Pancreas (tissue), 10 donors: ENCODE data around the gene UCN3. TPM values are rescaled to one million over a fixed set of nuclear protein-coding genes. Genes with fewer than 3 reads are reported as not detected.

Experiments used
- ATAC-seq, 4 donors: fragments of 200-7000 bp; cut with Tn5 transposase; one replicate each; pipeline versions ENCODE4 v1.8.0 to v1.9.1; 2020; ENCODE audit warnings: mild to moderate bottlenecking in 4 of 4, moderate library complexity in 4 of 4
- DNase-seq, 6 donors: peaks; one replicate each; pipeline ENCODE4 v3.0.0-alpha.2; 2020
- FAIRE-seq: peaks from 2 replicates; lab custom pipeline; 2012; peaks lifted over from hg19 to GRCh38; lab: Jason Lieb, UNC
- H3K27ac ChIP-seq, 4 donors: fragments of 200-600 bp; sonication (generic); 1 replicate in 3 of 4; 2 replicates in 1 of 4; pipeline versions ENCODE4 v1.5.0 to v1.8.0; 2020
- H3K27me3 ChIP-seq, 4 donors: fragments of 200-600 bp; one replicate each; pipeline ENCODE4 v1.8.0; 2021
- H3K36me3 ChIP-seq, 3 donors: fragments of 200-600 bp; sonication (generic) in 1 of 3; one replicate each; pipeline versions ENCODE4 v1.5.0 to v1.8.0; 2020 to 2021
- H3K4me1 ChIP-seq, 3 donors: fragments of 200-600 bp; one replicate each; pipeline ENCODE4 v1.8.0; 2021
- H3K4me3 ChIP-seq, 4 donors: fragments of 200-600 bp; sonication (generic) in 2 of 4; one replicate each; pipeline versions ENCODE4 v1.5.0 to v1.8.0; 2020 to 2021
- H3K9me3 ChIP-seq, 4 donors: fragments of 200-600 bp; one replicate each; pipeline ENCODE4 v1.8.0; 2021
- CTCF ChIP-seq, 4 donors: fragments of 200-600 bp; sonication (generic) in 3 of 4; IDR thresholded peaks; one replicate each; pipeline versions ENCODE4 v1.5.0 to v1.8.0; 2021; ENCODE audit warnings: antibody characterized with exemption in 4 of 4
- WGBS, 2 donors: extraction: QIAGEN DNeasy Blood & Tissue Kit; methylation state at CpG; one replicate each; pipeline ENCODE4 v1.1.7; 2013; 5-methylcytosine and 5-hydroxymethylcytosine counted together
- intact Hi-C, 3 donors: fragments of 100-400 bp; cut with DNase I; formaldehyde crosslinking; loops; one replicate each; pipeline versions ENCODE4 v1.11.1 to v1.14.2; 2022
- polyA plus RNA-seq, 2 donors: library from polyadenylated mRNA; stranded (reverse); fragments of 200-250 nt; gene quantifications; one replicate each; pipeline ENCODE4 v1.2.3, GENCODE V29; 2013
- total RNA-seq, 6 donors: library from RNA; stranded (reverse); fragmentation: NEBNext Ultra II Directional in 4 of 6; extraction: Animal tissue kit (Norgen Biotek cat#: 25700) in 4 of 6; gene quantifications; one replicate each; pipeline versions ENCODE4 v1.2.1 to v1.2.4, GENCODE V29; 2021 to 2023
- donor health status: healthy with polysubstance abuse.
- donor health status: DM: no; HTN: no; CAD: no; lungs with moderate emphysema.
- donor health status: DM: no; HTN: no; CAD: no.
- donor health status: control.
- donor health status: control.
- donor health status: Bipolar disorder and iron deficiency.
- donor health status: DM: yes; HTN: yes; CAD: no.
- donor health status: DM: no; HTN: no; CAD: no.
- donor health status: DM: no; HTN: no; CAD: no.
- donor health status: DM: yes; HTN: yes; CAD: no.

Gene UCN3
- total and polyA plus RNA-seq, 8 donors: 0.66 to 45.7 (median 2.5) TPM

- Histone ChIP-seq H3K4me1 (no peaks in the 10 kb centered on the region), H3K4me3 (no peak overlapping the region), H3K36me3 (no peaks in the 10 kb centered on the region), H3K27me3 (no peaks in the 10 kb centered on the region), H3K27ac (no peak overlapping the region), H3K9me3 (no peaks in the 10 kb centered on the region)
- no peak for TF ChIP-seq CTCF (IDR thresholded peaks at IDR 0.05)
- FAIRE-seq (no peak), DNase-seq (no peak), ATAC-seq (no peak)
- intact Hi-C loops: no loop called here
- WGBS, 2 donors: 87 to 92% methylated on average over 3 of the region's 3 CpGs
These were observed 43.5 kb upstream of the UCN3 start for GRCh38 chr10:5321273-5321672.

GRCh38 chr10:5323446-5323845, 41.3 kb upstream of the UCN3 start:
- no peak overlapping the region for H3K4me3 ChIP-seq
- no peak for DNase-seq
- no peak for TF ChIP-seq CTCF (IDR thresholded peaks at IDR 0.05)
- H3K27ac ChIP-seq: no peak overlapping the region
- H3K36me3 ChIP-seq: no peaks in the 10 kb centered on the region
- FAIRE-seq: no peak
- H3K9me3 ChIP-seq: no peaks in the 10 kb centered on the region
- WGBS, 2 donors: 50 to 57% methylated on average over 4 of the region's 4 CpGs
- H3K4me1 ChIP-seq: no peaks in the 10 kb centered on the region
- no peaks in the 10 kb centered on the region for H3K27me3 ChIP-seq
- intact Hi-C loops: no loop called here
- no peak for ATAC-seq

GRCh38 chr10:5325076-5325475, 39.7 kb upstream of the UCN3 start:
- H3K9me3 ChIP-seq: no peaks in the 10 kb centered on the region
- TF ChIP-seq CTCF (IDR thresholded peaks at IDR 0.05): no peak
- no peak for ATAC-seq
- no peaks in the 10 kb centered on the region for H3K4me1 ChIP-seq
- H3K36me3 ChIP-seq: no peaks in the 10 kb centered on the region
- FAIRE-seq: no peak
- DNase-seq: no peak
- H3K27ac ChIP-seq: no peak overlapping the region
- intact Hi-C loops: no loop called here
- H3K27me3 ChIP-seq: no peaks in the 10 kb centered on the region
- H3K4me3 ChIP-seq: no peak overlapping the region
- WGBS, 2 donors: 75 to 76% methylated on average over 6 of the region's 6 CpGs

- H3K4me3 ChIP-seq: no peak overlapping the region
- no peak for TF ChIP-seq CTCF (IDR thresholded peaks at IDR 0.05)
- intact Hi-C loops: no loop called here
- DNase-seq (no peak), ATAC-seq (no peak), FAIRE-seq (no peak)
- H3K36me3 ChIP-seq: no peaks in the 10 kb centered on the region
- no peaks in the 10 kb centered on the region for H3K27me3 ChIP-seq
- H3K9me3 ChIP-seq: no peaks in the 10 kb centered on the region
- 63 to 78% methylated on average over 5 of the region's 5 CpGs for WGBS, 2 donors
- no peak overlapping the region for H3K27ac ChIP-seq
- no peaks in the 10 kb centered on the region for H3K4me1 ChIP-seq
These were observed 30.4 kb upstream of the UCN3 start for GRCh38 chr10:5334196-5334880.

- no peak for ATAC-seq
- H3K27ac ChIP-seq: no peak overlapping the region
- FAIRE-seq: no peak
- H3K36me3 ChIP-seq: no peaks in the 10 kb centered on the region
- no peaks in the 10 kb centered on the region for H3K4me1 ChIP-seq
- no peak overlapping the region for H3K4me3 ChIP-seq
- H3K27me3 ChIP-seq: no peaks in the 10 kb centered on the region
- intact Hi-C loops: no loop called here
- TF ChIP-seq CTCF (IDR thresholded peaks at IDR 0.05): no peak
- DNase-seq: no peak
- no peaks in the 10 kb centered on the region for H3K9me3 ChIP-seq
These were observed 26.8 kb upstream of the UCN3 start for GRCh38 chr10:5338010-5338409.
